Left kidney (tissue), 2 donors: ENCODE results near the gene PTPN5. TPM values are rescaled to one million over a fixed set of nuclear protein-coding genes. Genes with fewer than 3 reads are reported as not detected.

Source experiments
- DNase-seq: peaks from one replicate; pipeline ENCODE4 v3.0.0-alpha.2; 2013
- polyA plus RNA-seq: library from polyadenylated mRNA; unstranded; fragments of 120-200 nt; gene quantifications from one replicate; pipeline ENCODE4 v1.2.1, GENCODE V29; 2013; ENCODE audit not compliant: insufficient read length

The PTPN5 gene
- polyA plus RNA-seq, 1 donor = 0.81 TPM

DNA sequence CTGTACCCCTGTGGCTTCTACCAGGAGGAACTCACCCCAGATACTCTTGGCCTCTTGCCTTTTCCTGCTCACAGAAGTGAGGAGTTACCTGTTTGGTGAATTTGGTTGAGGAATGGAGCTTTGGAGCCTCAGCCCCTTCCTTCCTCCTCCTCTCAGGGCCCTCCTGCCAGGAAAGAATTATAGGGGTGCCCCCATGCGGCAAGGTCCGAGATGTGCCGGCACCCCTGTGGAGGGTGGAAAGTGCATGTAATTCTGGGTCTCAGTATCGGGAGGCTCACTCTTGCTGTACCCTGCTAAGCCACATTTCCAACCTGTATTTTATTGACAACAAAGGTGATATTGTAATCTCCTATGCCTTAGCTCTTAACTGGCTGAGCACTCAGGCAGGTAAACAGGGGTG lies 51.9 kb downstream of the PTPN5 start:
- DNase-seq = no peak

- DNase-seq = no peak
Measured at GRCh38 chr11:18737642-18738041, 54.0 kb downstream of the PTPN5 start.

- DNase-seq = no peak
Measured at GRCh38 chr11:18736590-18737148, 54.9 kb downstream of the PTPN5 start.

DNA sequence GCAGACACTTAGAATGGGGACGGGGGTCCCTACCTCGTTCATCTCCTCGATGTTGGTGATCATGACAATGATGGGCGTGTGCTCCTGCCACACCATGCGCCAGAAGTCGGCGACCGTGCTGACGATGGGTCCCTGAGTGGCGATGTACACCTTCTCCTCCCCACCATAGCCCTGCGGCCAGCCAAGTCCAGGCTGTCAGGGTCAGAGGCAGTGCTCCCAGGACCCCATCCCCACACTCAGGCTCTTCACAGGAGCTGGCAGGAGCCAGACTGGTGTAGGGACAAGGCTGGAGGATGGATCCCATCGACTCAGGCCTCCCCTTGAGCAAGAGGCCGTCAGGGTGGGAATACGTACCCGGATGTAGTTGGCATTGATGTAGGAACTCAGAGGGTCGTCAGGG lies 58.4 kb downstream of the PTPN5 start:
- no peak for DNase-seq

GRCh38 chr11:18731949-18732821 lies 59.4 kb downstream of the PTPN5 start:
- peak; percentile 54 for DNase-seq

DNA sequence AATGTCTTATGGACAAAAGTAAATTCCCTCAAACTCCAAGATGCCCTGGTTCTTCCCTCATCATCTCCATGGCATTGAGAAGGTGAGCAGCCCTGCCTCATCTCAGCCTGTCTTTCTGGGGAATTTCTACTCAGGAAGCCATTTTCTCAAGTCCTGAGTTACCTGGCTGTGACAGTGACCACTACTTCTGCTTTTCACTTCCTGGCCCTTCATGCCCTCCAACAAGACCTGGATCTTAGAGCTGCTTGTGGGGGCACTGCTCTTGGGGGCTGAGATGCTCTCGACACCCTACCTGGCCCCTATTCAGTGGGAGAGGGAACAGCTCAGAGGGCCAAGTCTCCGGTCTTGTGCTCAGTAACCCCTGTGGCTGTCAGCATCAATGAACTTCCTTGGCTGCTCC lies 60.2 kb downstream of the PTPN5 start:
- no peak for DNase-seq

GRCh38 chr11:18730020-18730419 lies 61.6 kb downstream of the PTPN5 start:
- DNase-seq = no peak

DNA sequence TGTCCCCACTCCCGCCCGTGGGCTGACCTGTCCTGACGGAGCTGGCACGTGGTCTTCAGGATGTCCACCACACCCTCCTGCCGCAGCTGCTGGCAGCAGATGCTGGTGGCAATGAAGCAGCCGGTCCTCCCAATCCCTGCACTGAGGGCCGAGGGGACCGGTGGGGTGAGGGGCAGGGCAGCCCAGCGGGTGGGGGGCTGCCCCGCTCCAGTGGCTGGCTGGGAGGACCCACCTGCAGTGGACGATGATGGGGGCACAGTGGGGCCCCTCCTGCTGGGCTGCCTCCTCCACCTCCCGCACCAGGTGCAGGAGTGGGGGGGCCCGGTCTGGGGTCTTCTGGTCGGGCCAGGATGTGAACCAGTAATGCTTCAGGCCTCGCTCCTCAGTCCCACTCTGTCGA lies 62.2 kb downstream of the PTPN5 start:
- no peak for DNase-seq

GRCh38 chr11:18728658-18729057 lies 62.9 kb downstream of the PTPN5 start:
- DNase-seq = no peak

DNA sequence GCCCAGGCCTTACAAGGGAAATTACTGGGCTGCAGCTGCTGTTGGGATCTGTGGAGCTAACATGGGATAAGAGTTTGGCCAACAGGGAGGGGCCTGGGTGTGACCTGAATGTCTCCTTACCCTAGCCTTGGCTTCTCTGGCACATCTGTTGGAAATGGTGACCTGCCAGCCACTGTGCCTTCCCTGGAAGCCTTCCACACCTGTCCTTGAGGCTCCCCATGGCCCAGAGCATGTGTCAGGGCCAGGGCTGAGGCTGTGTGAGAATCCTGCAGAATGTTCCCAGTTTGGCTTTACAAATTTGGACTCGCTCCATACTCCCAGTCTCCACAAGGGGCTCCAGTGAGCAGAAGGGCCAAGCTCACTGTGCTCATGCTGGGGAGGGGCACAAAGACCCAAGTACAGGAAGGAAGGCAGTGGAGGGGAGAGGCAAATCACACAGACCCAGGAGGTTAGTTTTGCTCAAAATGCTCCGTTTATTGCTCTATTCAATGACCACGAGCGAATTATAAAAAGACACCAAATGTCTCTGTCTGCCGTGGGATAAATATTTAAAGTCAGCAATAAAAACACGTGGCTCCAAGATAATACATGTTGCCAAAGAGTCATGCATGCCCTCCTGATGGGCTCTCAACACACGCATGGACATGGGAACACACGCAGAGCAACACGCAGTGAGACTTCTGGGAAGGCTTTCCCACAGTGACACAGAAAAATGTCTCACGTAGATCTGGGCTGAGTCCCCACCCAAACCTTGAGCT lies 63.9 kb downstream of the PTPN5 start:
- DNase-seq = no peak

GRCh38 chr11:18726040-18726439 lies 65.6 kb downstream of the PTPN5 start, which contains the start of gene IGSF22:
IGSF22 (minus strand) TSS chr11:18726188; CDS start chr11:18724236, 1,952 bp downstream.
- DNase-seq = no peak

GRCh38 chr11:18723991-18724390 lies 67.6 kb downstream of the PTPN5 start:
- DNase-seq = no peak

- no peak for DNase-seq
Measured at GRCh38 chr11:18722293-18722637, 69.3 kb downstream of the PTPN5 start.

DNA sequence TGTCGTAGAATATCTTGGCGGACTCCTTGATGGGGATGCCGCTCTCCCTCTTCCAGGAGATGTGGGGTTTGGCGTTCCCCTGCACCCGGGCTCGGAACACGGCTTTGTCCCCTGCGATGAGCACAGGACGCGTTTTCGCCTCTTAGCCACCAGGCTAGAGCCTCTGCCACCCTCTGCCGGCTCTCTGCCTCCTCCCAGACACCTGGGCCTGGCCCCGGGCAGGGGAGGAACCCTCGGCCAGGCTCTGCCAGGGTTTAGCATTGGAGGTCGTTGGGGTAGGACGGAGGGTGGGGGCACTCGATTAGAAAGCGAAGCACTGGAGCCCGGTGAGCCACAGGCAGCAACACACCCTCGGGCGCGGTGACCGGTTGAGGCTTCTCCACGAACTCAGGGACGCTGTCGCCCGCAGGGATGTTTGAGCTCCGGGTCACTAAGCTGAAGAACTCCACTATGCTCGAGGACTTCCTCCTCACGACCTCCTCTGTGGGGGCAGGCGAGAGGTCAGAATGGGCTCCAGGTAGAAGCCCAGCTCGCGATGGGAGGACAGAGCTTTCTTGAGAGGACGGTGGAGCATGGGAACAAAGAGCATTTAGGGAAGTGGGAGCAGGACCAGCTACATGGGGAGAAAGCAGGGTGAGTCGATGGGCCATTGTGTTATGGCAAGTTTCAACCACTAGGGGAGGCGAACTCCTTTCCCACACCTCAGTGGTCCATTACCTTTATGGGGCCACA lies 69.9 kb downstream of the PTPN5 start:
- DNase-seq = no peak

- DNase-seq = peak; percentile 88
Measured at GRCh38 chr11:18720808-18721560, 70.6 kb downstream of the PTPN5 start.

- DNase-seq = no peak
Measured at GRCh38 chr11:18720091-18720807, 71.3 kb downstream of the PTPN5 start.

GRCh38 chr11:18715476-18715875 lies 76.1 kb downstream of the PTPN5 start:
- no peak for DNase-seq

DNA sequence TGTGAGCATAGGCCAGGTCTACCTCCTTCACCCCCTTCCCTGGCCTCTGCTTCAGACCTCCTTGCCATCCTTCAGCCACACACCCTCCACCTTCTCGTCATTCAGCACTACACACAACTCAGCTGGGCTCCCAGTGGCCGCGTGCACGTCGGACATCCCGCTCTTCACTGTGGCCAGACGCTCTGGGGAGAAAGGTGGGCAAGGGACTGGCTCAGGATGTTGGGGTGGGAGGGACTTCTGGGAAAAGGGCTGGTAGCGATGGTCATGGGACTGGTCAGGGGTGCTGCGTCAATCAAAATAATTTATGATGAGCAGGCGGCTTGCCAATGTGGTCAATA lies 77.2 kb downstream of the PTPN5 start:
- no peak for DNase-seq

DNA sequence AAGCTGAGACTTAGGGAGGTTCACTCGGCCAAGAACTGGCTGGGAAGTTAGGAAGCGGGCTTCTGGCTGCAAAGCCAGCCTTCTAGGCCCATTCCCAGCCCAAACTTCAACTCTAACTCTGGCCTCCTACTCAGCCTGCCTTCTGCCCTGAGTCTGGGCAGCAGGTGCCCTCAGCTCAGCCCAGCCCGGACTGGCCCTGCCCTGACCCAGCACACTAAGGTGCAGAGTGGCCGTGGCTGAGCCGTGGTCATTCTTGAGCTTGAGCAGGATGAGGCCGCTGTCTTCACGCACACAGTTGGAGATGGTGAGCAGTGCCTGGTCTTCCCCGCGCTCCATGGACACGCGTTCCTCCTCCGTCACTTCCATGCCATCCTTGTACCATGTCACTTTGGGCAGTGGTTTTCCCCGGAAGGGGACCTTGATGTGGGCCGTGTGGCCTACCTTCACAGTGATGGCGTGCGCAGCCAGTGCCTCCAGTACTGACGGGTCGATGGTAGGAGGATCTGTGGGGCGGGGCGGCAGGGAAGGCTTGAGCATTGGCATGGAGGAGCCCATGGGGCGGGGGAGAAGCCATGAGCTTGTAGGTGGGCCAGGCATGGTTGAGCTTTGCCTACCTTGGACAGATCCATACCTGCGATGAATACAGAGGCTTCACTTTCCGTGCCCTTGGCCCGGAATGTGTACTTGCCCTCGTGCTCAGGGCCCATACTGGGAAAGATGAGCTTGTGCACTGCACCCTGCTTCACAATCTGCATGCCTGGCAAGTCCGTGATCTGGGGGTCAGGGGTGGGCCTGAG lies 77.8 kb downstream of the PTPN5 start:
- DNase-seq = no peak

DNA sequence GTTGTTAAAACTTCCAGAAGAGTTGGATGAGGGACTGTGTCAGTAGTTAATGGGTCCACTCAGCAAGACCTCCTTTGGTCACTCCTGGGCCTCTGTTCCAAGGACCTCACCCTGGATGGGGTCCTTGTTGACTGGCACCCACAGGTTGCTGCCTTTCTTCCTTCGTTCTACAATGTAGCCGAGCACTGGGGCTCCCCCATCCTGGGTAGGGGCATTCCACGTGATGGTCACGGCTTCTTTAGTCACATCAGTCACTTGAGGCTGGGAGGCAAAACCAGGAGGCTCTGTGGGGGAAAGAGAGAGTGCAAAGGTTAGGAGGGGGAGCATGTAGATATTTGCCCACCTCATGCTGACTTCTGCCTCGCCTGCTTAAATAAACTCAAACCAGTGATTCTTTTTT lies 81.1 kb downstream of the PTPN5 start:
- DNase-seq = no peak
